Endothelial cell of umbilical vein (primary cell): ENCODE results near the gene ING1.

Experiments
- EZH2 ChIP-seq: IDR thresholded peaks from 2 replicates; pipeline ENCODE4 v1.6.1; 2012; ENCODE audit warnings: borderline replicate concordance, low read depth, mild to moderate bottlenecking, moderate library complexity, low read length, inconsistent platforms; ENCODE audit not compliant: severe bottlenecking
- POLR2A ChIP-seq: IDR thresholded peaks from 2 replicates; pipeline ENCODE4 v1.6.1; 2012; ENCODE audit warnings: low read depth, mild to moderate bottlenecking, control low read depth, low read length
- POLR2AphosphoS5 ChIP-seq: IDR thresholded peaks from 2 replicates; pipeline ENCODE4 v1.6.1; 2012; ENCODE audit warnings: low read depth, mild to moderate bottlenecking, control low read depth, low read length, moderate library complexity; ENCODE audit not compliant: insufficient read depth
- TF ChIP-seq, protein P1 (sequence below), 2 donors: IDR thresholded peaks; 1 replicate in 1 of 2; 2 replicates in 1 of 2; pipeline ENCODE4 v1.5.1; 2011; ENCODE audit warnings: low read length in 2 of 2, mild to moderate bottlenecking in 2 of 2, moderate library complexity in 2 of 2, control low read depth in 1 of 2, inconsistent platforms in 1 of 2, low read depth in 1 of 2; ENCODE audit not compliant: insufficient read depth in 1 of 2; ENCODE audit errors: extremely low read depth in 1 of 2

- no peak for TF ChIP-seq EZH2
- no peak for TF ChIP-seq POLR2A
- TF ChIP-seq, protein P1, sequence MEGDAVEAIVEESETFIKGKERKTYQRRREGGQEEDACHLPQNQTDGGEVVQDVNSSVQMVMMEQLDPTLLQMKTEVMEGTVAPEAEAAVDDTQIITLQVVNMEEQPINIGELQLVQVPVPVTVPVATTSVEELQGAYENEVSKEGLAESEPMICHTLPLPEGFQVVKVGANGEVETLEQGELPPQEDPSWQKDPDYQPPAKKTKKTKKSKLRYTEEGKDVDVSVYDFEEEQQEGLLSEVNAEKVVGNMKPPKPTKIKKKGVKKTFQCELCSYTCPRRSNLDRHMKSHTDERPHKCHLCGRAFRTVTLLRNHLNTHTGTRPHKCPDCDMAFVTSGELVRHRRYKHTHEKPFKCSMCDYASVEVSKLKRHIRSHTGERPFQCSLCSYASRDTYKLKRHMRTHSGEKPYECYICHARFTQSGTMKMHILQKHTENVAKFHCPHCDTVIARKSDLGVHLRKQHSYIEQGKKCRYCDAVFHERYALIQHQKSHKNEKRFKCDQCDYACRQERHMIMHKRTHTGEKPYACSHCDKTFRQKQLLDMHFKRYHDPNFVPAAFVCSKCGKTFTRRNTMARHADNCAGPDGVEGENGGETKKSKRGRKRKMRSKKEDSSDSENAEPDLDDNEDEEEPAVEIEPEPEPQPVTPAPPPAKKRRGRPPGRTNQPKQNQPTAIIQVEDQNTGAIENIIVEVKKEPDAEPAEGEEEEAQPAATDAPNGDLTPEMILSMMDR (IDR thresholded peaks at IDR 0.05; ENCODE audit: extremely low read depth in 1 of 2, insufficient read depth in 1 of 2, low read depth in 1 of 2, low read length in 2 of 2), result no peak
- no peak for TF ChIP-seq POLR2AphosphoS5
Observed at GRCh38 chr13:110772091-110772984, 58.8 kb downstream of the ING1 start.
